Measurements from ENCODE around the gene B4GAT1.
"Not testable (repeated sequence)": the region's sequence is repeated elsewhere in the genome, so short reads cannot be mapped to it uniquely, and the experiment has no call there.

DNA sequence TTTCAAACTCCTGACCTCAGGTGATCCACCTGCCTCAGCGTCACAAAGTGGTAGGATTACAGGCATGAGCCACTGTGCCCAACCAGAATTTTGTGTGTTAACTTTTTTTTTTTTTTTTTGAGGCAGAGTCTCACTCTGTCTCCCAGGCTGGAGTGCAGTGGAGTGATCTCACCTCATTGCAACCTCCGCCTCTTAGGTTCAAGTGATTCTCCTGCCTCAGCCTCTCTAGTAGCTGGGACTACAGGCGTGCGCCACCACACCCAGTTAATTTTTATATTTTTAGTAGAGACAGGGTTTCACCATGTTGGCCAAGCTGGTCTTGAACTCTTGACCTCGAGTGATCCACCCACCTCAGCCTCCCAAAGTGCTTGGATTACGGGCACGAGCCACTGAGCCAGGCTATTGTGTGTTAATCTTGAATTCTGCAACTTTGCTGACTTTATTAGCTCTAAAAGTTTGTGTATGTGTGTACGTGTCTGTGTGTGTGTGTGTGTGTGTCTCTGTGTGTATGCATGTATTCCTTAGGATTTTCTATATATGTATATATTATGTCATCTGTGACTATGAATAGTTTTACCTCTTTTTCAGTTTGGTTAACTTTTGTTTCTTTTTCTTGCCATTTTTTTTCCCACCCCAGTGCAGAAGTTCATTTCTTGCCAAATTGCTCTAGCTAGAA, 3.3 kb upstream of the B4GAT1 start:
- TF ChIP-seq, protein P1, sequence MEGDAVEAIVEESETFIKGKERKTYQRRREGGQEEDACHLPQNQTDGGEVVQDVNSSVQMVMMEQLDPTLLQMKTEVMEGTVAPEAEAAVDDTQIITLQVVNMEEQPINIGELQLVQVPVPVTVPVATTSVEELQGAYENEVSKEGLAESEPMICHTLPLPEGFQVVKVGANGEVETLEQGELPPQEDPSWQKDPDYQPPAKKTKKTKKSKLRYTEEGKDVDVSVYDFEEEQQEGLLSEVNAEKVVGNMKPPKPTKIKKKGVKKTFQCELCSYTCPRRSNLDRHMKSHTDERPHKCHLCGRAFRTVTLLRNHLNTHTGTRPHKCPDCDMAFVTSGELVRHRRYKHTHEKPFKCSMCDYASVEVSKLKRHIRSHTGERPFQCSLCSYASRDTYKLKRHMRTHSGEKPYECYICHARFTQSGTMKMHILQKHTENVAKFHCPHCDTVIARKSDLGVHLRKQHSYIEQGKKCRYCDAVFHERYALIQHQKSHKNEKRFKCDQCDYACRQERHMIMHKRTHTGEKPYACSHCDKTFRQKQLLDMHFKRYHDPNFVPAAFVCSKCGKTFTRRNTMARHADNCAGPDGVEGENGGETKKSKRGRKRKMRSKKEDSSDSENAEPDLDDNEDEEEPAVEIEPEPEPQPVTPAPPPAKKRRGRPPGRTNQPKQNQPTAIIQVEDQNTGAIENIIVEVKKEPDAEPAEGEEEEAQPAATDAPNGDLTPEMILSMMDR (IDR thresholded peaks at IDR 0.05), result not testable (repeated sequence)
- not testable (repeated sequence) for TF ChIP-seq EZH2 (IDR thresholded peaks at IDR 0.05; ENCODE audit: borderline replicate concordance, insufficient read depth, low read depth, low read length, poor library complexity, severe bottlenecking)
